ENCODE results near the gene GNAO1.

Gene GNAO1

DNA sequence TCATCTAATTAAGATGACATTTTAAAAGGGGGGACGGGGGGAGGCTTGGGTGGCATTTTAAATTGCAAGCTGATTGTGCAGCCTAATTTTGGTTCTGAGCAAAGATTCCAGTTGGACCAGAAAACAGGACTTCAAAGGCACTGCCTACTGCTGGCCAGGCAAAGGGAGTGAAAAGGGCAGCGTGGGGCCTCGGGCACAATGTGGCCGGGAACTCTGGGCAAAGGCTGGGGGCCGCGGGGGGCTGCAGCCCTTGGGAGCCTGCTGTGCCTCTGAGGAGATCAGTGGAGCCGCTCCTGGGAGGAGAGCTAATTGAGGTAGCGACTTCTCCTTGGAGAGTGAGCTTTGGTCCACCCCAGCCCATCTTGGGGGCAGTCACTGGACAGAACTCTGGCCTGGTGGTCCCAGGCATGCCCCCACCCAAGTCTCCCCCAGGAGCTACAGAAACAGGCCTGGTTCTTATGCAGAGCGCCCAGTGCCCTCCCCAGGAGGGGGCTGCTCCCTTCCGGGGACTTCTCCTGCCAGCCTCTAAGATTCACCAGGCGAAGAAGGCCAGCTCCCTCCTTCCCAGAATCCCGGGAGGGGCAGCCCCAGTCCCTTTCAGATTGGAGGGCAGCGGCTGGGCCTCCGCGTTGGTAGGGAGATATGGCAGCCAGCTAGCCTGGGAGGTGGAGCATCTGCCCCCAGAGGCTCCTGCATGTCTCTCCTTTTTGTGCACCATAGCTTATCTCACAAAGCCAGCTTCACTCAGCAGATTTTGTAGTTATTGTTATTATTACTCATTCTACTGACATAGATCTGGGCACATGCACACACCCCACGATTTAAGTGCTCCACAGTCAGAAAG lies 115.6 kb downstream of the GNAO1 start:
- peak in 40 of 58 donors; percentile 17 to 92 (median 65) for DNase-seq

DNA sequence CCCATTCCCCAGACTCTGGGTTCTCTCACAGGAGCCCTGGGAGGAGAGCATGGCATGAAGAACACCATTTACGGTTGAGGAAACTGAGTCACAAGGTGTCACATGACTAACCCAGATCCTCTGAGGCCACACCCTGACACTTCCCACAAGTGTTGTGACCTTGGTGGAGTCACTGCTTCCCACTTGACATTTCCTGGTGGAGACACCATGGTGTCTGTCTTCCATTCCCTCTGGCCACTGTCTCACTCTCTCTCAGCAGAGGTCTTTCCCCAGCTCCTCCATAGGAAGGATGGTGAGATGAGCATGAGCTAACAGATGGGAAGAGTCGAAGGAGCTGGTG lies 116.2 kb downstream of the GNAO1 start:
- no peak for DNase-seq

DNA sequence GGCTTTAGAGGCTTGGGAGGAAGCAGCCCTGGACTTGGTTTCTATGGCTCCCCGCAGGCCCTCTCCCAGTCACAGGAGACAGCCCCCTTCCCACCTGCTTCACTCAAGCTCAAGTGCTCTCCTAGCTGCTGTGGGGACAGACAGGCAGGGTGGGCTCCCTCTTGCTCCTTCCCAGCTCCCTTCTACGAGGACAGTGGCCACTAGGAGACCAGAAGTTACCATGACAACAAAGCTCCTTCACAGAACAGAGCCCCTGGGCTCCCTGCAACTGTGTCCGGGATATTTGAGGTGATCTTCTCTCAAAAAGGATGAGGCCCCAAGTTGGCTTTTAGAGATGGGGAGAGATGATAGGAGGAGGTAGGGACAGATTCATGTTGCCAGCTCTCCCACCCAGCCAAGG lies 117.7 kb downstream of the GNAO1 start:
- no peak for DNase-seq

DNA sequence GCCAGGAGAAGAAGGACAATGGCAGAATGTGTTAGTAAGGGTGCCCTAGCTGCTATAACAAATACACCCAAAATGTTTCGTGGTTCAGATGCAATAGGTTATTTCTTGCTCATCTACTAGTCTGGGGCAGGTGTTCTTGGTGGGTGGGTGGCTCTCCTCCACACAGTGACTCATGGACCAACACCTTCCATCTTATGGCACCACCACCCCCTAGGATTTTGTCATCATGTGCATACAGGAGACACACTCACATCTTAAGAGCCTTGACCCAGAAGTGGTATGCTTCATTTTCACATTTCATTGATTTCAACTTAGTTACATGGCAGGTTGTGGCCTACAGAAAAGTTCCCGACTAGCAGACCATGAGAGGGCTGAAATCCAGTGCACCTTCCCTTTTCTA lies 119.4 kb downstream of the GNAO1 start:
- DNase-seq: no peak

DNA sequence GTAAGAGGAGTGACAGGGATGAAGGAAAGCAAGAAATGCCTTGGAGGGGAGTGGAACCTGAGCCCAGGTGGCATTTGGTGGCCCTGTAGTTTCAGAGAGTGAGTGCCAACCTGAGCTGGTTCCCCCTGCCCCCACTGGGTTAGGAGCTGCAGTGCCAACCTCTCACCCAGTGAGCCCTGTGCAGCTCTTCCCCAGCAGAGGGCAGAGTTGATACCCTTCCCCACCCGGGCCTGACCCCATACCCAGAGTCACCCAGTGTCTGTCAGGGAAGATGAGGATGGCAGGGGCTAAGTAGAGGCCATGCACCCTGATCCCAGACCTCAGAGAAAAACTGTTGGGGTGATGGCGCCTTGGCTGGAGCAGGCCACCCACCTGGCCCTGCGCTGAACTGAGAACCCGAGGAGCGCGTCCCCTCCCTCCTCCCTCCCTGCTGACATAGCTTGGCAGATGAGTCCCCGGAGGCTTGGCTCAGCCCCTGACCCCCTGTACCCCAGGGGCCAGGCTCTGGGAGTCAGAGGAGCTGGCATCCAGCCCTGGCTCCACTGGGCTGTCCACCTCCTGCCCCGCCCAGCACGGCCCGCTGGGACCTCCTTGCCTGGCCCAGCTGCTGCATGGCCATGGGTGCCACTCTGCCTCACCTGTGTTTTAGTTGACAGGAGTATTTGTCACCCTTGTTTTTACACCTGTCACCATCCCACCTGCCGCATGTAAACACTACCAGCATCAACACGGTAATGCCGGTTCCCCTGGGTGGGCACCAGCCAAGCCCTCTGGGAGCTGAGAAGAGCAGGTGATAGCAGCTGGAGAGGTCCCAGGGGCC lies 120.1 kb downstream of the GNAO1 start:
- no peak for DNase-seq

DNA sequence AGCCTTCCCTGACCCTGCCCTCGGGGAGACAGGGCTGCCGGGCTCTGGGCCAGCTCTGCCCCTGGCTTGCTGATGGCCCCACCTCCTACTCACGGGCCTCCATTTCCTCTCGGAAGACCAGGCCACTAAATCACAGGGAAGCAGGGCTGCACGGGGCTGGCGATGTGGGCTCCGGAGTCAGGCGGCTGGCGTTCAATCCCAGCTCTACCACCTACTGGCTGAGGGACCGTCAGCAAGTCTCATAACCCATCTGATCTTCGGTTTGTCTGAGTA lies 120.7 kb downstream of the GNAO1 start:
- DNase-seq: no peak

DNA sequence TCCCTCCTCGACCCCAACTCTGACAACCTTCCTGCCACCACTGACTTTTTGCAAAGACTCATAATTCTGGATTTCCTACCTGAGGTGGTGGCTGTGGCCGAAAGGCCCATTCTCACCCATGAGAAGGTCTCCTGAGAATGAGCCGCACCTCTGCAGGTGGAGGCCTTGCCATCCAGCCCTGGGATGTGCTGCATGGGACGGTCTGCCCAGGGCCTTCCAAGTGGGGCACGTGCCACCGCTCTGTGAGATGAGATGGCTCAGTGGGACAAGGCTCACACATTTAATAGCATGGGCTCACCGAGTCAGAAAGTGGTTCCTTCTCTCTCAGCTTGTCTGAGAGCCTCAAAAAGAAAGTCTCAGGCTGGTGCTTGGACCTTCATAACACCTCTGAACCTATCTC lies 121.3 kb downstream of the GNAO1 start:
- DNase-seq: no peak

DNA sequence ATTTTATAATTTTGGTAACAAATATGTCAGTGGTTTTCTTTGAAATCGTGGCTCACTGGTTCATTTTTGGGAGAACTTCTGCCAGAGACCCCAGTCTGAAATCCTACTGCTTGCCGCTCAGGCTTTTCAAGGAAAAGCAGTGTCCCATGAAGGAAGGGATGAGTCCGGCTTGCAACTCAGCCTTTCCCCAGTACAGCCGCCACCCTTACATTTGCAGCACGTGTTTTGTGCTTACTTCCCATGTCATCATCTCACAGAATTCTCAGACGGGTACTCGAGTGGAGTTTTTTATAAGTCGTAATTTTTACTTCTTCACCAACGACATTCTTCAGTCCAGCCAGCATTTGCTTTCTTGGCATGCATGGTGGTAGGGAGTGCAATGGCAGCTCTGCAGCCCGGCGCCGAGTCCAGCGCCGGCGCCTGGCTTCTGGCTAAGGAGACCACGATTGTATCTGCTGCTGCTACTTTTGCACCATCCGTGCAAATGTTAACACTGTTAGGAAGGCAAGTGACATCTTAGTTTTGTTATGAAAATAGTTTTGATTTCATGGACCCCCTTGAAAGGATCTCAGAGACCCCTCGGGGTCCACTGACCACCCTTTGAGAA lies 123.1 kb downstream of the GNAO1 start:
- DNase-seq: no peak

DNA sequence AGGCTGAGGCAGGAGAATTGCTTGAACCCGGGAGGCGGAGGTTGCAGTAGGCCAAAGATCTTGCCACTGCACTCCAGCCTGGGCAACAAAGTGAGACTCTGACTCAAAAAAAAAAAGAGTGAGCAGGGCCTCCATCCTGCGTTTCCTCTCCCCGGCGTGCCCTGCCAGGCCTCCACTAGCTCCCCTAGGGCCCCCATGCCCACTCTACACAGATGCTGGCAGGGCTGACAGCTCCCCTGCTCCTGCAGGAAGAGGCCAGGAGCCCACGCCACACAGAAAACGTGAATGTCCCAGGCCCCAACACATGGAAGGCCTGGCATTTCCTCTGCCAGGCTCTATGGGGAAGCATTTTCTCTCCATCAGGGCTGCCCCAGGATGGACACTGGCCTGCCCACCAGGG lies 124.7 kb downstream of the GNAO1 start:
- DNase-seq: no peak

DNA sequence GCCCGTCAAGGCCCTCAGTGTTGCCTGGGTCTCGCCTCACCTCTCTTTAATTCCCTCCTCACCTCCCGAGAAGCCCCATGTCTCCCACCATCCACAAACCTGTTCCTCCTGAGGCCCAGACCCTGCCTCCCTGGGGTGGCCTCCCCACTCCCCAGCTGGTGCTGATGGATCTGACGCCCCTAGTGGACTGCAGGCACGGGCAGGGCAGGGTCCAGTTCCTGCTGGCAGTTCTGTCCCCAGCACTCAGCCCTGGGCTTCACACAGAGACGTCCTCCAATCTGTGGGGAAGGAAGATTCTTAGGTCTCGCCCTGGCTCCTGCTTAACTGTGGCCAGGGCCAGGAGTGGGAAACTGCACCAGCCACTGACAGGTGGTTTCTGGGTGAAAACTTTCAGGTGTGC lies 125.3 kb downstream of the GNAO1 start:
- peak in 1 of 58 donors; percentile 15 for DNase-seq

DNA sequence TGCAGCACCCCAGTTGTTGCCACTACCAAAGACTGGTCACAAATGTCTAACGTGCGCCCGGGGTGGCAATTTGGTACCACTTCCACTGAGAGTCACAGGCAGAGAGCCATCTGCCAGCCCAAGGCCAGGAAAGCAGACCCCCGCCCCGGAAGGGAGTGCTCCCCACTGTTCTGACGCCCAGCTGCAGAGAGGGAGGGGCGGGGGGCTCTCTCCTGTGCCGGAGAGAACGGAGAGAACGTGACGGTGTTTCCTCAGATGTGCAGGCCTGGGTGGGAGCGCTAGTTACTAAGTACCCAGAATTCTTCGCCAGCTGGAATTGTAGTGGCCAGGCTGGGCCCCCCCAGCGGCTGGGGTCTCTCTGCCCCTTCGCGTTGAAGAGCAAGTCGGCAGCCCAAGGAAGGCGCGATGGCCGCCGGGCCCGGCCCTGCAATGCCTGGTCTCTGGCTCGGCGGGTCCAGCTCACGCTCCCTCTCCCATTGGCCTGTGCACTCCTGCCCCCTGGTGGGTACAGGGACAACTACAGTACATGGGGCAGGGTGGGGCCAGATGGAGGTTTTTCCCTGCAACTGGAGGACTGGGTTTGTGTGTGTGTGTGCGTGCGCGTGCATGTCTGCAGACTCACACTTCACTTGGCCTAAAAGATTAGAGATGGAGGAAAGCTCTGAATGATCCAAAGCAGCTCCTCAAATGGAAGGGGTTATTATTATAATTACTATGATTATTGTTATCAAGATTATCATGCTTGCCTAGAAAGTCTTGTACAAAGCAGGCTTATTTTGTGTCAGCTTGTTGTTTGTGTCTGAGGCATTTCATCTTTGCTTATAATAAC lies 126.9 kb downstream of the GNAO1 start:
- DNase-seq: peak in 57 of 58 donors; percentile 31 to 92 (median 82)

DNA sequence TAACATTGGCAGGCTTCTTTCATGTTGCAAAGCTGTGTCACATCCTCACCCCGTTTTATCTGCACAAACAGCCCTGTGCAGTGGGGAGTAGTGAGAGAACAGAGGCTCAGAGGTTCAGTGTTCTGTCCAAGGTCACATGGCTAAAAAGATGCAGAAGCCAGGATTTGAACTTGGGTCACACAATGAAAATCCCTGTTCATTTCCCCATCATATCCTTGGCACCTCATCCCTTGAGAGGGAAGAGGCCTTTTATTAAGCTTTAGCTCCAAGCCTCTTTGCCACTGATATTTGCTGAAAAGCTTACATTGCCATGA lies 127.5 kb downstream of the GNAO1 start:
- peak in 3 of 58 donors; percentile 37 to 50 (median 39) for DNase-seq

DNA sequence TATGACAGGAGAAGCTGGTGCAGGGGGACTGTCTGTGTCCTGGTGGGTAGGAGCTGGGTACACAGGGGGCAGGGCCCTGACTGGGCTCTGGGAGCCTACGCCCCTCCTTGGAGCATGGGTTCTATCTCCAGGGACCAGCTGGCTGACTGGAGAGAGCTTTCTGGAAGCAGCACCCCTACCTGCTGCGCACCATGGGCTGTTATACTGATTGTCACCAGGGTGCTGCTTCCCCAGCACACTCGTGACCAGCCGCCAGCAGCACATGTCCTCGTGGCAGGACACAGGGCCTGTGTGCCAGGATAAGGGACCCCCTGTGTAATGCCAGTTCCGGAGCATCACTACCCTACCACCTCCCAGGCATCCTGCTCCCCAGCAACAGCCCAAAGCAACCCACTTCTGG lies 128.1 kb downstream of the GNAO1 start:
- DNase-seq: peak in 21 of 58 donors; percentile 26 to 81 (median 51)

DNA sequence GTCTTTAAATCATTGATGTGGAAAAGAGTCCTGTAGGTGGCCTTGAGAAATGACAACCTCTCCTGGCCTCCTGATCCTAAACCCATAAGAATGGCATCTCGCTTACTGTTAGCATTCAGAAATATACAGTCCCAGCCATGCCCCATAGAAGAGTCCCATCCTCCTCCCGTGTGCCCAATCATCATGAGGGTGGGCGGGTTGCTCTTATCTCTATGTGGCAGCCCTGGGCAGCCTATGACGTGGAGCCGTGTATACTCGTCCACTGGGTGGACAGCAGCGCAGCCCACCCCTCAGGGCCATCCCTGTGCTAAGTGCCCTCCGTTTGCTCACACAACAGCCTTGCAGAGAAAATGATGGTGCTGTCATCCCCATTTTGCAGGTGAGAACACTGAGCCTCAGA lies 128.8 kb downstream of the GNAO1 start:
- no peak for DNase-seq

DNA sequence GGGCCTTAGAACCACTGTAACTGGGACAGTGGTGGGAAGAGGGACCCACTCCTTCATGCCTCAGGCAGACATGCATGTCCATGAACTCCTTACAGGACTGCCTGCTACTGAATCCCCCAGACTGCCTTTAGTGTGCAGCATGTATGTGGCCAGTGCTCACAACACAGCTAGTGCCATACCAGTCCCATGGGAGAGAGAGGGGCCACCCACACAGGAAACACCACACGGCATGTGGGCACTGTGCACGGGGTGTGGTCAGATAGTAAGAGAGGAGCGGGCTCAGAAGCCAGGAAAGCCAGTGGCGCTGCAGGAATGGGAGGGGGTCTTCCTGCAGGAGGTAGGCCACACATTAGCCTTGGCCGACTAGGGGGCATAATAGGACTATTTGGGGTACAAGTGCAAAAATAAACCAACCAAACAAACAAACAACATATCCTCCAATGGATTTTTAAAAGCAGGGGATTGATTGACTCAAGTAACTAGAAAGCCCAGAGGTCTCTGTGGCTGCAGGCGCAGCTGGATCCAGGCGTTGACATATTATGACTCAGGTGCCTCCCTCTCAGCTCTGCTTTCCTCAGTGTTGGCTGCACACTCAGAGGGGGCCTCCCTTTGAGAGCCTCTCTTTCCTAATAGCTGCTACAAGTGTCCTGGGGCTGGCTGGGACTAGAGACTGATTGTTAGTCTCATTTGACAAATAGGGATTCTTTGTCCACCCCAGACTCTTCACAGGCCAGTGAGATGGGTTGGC lies 129.7 kb downstream of the GNAO1 start:
- no peak for DNase-seq

DNA sequence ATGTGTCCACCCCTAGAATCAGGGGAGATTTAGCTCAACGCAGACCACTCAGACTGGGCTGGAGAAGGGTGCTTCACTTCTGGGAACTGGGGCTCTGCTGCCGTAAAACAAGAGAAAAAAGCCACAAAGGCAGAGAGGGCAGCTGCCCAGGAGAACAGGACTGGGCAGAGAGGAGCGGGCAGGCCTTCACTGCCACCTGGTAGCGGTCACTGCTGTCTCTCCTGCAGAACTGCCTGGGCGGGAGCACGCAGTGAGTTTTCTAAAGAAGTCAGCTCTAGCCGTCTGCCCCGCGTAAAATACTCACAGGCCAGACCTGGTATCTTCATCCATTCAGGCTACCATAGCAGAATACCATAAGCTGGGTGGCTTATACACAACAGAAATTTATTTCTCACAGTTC lies 130.3 kb downstream of the GNAO1 start:
- DNase-seq: no peak

DNA sequence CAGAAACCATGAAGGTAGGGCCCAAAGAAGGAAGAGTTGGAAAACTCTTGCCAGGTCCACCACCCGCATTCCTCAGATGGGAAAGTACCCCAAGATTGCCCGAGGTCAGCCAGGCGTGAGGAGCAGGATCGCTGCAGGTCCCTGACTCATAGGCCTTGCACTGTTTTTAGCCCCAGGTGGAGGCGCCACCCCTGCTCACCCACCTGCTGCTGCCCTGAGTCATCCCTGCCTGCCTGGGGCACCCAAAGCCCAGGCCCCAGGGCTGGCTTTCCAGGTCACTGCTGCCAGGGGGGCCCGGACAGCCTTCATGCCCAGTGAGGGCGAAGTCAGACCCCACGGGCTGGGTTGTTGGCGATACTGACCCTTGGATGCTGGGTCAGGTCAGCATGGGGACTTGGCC lies 133.1 kb downstream of the GNAO1 start:
- no peak for DNase-seq

DNA sequence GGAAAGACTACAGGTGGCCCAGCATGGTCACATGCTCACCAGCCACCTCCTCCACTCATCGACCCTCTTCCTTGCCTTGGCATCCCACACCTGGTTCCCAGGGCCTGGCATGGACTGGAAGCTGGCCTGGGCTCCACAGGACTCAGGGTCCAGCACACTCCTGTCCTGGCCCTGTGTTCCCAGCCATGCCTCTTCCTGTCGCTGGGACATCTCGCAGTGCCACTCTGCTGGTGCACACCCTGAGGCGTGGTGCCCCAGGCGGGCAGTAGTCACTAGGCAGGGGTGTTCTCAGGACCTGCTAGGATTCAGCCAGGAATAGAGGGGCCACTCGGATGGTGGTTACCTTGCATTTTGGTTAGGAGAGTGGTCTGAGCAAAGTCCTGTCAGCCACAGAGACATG lies 134.7 kb downstream of the GNAO1 start:
- no peak for DNase-seq

DNA sequence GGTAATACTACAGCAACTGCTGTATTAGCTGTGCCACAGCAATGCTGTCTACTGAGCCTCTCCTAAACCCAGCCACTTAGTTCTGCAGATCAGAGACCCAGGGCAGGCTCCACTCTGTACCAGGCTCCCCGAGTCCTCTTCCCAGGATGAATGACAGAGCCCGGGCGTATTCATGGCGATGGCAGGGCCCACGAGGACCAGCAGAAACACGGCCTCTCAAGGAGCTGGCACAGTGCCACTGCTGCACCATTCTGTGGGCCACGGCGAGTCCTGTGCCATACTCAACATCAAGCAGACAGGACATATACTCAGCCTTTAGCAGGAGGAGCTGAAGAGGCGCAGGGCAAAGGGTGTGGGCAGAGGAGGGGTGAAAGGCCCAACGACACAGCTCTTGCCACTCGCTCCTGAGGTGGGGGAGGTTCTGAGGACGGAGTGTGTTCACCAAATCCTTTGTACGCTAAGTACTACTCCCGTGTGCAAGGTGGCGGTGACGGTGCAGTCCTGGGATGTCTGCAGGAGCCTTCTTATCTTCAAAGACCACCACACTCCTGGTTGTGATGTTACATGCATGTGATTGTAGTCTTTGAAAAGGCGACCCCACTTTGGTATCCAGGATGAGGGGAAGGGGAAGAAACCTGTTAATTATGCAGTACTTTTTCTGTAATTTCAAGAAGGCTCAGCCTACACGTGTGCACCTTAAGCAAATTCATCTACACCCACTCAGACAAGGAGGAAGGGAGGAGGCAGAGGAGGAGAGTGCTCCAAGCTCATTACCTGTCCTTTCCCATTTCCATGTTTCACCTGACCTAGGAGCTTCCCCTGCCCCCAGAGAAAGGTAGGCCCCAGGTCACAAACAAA lies 136.0 kb downstream of the GNAO1 start:
- DNase-seq: peak in 6 of 58 donors; percentile 24 to 49 (median 33)

DNA sequence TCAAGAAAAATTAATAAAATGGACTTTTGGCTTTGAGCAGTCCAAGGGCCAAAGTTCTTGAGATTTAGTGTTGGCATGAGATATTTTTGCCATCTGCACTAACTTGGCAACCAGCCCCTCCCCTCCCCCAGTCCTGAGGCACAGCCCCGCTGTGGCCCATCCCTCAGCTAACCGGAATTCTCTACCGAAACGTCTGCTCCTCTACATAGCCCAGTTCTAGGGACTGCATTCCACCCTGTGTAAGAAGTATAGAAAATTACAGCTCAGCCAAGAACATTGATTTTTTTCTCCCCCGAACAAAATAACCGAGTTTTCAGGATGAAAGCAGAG lies 136.6 kb downstream of the GNAO1 start:
- no peak for DNase-seq
